GM19238 (cell line): Measurements from ENCODE around the gene SLC44A2.
"Not testable (repeated sequence)": the region's sequence is repeated elsewhere in the genome, so short reads cannot be mapped to it uniquely, and the experiment has no call there.

Source experiments
- DNase-seq: peaks from one replicate; pipeline ENCODE4 v3.0.0; 2011; ENCODE audit warnings: low spot score; ENCODE audit not compliant: insufficient read length

SLC44A2 gene

DNA sequence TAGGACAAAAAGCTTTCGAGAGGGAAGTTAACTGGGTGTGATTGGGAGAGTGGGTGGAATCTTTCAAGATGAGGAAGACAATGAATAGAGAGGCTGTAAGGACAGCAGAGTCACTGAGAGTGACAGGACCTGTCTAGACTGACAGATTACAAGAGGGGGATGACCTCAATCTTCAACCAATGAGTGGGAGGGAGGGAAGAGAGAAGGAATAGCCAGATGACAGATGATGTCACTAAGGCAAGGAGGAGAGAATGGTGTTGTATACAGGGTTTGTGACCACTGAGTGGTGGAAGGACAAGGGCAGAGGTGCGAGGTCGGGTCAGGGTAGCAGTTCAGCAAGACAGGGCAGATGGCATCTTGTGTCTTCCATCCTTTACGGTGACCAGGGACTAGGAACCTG lies 23.0 kb downstream of the SLC44A2 start:
- no peak for DNase-seq

DNA sequence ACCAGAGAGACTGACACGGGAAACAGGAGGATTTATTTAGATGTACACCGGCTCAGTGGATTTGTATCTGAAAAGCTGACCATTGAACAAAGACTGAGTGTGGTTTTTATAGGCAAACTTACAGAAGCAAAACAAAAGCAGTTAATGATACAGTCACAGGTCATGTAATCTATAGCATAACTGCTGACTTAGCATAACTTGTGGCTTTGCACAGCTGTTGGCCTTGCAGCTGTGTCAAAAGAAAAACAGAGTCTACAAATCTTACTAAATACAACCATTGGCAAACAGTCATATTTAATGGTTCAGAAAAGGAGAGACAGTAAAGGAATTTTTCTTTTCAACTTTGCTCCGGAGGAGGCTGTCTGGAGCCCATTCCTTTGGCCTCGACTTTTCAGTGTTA lies 26.5 kb downstream of the SLC44A2 start:
- DNase-seq: no peak

DNA sequence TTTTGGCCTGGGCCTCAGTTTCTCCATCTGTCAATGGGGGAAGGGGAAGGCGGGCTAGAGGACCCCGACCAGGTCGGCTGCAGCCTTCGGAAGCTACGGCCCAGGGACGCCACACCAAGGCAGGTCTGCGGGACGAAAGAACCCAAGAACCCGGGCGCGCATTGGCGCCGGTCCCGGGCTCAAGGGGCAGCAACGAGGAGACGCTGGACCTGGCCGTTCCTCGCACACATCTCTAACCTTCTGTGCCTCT lies 28.1 kb downstream of the SLC44A2 start:
- no peak for DNase-seq

DNA sequence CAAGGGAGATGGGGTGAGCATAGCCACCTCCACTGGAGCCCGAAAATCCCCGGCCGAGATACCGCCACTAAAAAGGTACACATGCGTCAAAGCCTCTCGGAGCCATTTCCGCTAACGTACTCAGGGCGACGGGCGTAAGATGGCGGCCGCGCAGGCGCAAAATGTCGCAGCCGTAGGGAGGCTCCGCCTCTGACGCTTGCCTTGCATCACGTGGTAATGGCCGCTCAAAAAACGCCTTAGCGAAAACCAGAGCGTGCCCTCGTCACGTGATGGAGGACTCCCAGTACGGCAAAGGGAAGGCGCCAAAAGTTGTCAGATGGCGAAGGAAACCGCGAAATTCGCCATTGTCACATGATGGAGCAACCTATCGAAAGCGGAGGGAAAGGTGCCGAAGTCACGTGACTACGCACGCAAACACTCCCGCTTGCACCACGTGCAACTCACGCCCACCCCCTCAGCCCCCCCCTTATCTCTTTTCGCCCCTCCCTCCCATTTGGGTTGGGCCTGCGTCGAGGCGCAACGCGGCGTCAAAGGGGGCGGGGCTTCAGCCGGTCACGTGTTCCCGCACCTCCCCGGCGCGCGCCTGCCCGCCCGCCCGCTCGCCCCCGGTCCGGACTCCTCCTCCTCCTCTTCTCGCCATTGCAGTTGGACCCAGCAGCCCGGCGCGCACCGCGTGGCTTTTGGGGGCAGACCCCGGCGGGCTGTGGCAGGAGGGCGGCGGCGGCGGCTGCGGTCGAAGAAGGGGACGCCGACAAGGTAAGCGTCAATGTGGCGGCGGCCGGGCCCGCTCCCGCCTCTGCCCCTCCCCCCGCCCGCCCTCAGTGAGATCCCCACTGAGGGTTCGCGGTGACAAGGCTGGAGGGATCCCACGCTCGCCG lies 28.6 kb downstream of the SLC44A2 start, which contains the start of gene ILF3:
TSS of gene ILF3 (plus strand) at position 615 of the 878 bp plus-strand sequence. CDS start 16,260 bp downstream, outside the sequence.
- peak; percentile 91 for DNase-seq

DNA sequence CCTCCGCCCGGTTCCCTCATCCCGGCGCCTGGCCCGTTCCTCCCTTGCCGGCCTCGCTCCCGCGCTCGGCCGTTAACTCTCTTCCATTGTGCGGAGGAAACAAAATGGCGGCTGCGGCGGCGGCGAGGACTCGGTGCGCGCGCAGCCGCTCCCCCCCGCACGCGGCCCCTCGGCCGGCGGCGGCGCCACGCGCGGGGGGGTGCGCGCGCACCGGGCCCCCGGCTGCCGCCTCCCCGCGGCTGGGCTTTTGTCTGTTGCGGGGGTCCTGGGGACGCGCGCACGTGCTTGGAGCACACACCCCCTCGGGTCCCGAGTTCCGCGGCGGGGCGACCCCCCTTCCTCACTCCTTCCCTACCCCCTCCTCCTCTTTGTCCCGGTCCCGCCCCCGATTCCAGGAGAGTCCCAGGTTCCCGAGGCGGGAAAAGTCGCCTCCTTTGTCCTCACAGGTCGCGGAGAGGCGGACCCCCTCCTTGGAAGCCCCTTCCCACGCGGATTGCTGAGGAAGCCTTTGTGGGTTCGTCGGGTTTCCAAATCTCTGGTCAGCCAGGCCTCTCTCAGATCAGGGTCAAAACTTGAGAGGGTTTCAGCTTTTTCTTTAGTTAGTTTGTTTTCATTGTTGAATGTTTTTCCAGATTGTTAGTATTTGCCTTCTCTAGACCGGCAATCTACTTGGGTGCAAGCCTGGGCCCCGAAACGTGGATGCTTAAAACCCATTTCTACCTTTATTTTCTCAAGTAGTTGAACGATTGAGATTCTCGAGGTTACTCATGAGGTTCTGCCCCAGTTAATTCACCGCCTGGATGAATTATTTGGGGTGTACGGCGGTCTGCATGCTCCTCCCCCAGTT lies 29.5 kb downstream of the SLC44A2 start:
- DNase-seq: peak; percentile 74

DNA sequence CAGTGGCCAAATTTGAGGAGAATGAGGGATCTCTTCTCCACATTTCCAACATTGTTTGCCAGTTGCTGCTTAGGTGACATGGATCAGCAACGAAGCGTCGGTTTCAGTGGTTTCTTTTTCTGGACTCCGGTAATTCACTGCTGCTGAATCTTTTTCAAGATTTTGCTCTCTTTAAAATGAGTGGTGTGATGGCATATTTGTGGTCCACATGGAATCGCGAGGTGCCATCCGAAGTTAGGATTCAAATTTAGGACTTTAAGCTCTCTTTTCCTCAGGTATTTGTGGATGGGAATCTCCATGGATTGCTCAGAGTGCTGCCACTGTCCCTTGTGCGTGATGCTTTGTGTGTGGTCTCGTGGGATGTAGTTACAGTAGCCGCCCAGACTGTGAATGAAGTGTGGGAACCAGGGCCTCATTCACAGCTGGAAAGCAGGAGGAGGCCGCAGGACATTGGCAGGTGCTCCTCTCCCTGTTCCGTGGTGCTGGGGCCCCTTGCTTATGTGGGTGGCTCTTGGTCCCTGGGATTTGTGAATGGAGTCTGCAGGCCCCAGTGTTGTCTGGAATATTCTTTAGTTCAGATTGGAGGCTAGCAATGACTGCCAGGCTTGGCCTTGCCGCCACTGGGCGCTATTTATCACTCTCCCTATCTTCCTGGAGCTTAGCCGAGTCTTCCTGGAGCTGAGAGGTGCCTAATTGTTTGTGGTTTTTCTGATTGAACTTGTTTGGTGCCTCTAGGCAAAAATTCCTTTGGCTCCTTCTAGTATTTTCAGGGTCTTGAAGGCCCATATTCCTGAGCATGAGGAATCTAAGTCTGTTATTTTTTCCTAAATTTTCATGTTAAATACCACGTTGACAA lies 30.3 kb downstream of the SLC44A2 start:
- no peak for DNase-seq

DNA sequence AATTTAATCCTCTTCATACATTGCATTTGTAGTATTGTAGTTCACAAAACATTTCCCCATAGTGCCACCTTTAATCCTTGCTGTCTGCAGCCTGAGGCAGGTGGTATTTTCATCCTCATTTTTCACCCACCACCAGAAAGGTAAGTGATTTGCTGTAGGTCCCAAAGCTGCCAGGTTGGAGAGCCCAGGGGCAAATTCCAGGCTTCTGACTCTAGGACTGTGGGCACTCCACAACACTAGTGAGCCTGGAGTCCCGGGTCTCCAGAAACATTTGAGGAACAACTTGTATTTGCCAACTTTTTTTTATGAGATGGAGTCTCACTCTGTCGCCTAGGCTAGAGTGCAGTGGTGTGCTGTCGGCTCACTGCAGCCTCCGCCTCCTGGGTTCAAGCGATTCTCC lies 35.0 kb downstream of the SLC44A2 start:
- DNase-seq: no peak

DNA sequence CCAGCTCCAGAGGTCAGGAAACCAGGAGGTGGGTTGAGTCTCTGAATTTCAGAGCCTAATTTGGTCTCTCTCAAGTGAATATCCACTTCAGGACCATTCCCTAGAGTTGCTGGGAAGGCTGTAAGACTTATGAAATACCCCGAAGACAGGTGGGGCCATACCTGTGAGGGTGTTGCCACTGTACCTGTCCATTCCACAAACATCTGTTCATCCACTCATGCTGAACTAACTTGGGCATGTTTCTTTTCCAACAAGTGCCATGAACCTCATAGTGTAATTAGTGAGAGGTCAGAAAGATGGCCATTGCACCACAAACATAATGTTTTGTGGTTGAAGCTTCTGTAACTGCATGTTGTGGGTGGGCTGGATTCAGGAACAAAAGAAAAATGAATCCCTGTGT lies 36.6 kb downstream of the SLC44A2 start:
- DNase-seq: no peak

DNA sequence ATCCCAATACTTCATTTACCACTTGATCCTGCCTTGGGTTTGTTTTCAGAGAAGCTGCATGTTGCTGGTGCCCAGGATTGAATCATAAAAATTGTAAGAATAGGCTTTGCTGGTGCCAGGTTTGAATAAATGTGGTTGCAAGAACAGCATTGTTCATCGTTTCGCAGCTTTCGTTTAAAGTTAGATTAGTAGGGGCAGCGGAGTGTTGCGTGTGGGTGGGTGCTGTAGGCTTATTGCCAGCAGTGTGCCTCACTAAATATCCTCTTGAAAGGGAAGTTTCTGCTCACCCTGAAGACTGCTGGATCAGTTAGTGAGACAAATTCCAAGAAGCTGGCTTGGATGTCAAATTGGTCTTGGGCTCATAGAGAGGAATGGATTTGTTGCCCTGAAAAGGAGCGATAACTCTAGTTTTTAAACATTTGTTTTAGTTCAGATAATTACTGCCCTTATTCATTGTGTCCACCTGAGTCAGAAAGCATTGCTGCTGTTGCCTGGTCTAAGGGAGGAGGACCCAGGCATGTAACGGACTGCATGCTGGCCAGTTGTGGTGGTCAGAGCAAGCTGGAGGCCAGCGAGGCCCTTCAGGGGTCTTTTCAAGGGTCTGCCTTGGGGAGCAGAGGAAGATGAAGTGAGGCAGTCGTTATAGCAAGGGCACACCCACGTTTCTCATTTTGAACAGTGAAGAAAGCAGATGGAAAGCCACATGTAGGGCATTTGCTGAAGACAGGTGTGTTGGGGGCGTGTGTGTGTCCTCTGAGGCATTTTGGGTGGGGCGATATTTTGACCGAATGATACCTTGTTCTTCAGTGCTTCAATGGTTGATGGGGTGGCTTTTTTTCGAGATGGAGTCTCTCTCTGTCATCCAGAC lies 37.3 kb downstream of the SLC44A2 start:
- no peak for DNase-seq

DNA sequence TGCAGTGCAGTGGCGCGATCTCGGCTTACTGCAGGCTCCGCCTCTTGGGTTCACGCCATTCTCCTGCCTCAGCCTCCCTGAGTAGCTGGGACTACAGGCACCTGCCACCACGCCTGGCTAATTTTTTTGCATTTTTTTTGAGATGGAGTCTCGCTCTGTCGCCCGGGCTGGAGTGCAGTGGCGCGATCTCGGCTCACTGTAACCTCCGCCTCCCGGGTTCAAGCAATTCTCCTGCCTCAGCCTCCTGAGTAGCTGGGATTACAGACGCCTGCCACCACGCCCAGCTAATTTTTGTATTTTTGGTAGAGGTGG lies 37.9 kb downstream of the SLC44A2 start:
- not testable (repeated sequence) for DNase-seq

DNA sequence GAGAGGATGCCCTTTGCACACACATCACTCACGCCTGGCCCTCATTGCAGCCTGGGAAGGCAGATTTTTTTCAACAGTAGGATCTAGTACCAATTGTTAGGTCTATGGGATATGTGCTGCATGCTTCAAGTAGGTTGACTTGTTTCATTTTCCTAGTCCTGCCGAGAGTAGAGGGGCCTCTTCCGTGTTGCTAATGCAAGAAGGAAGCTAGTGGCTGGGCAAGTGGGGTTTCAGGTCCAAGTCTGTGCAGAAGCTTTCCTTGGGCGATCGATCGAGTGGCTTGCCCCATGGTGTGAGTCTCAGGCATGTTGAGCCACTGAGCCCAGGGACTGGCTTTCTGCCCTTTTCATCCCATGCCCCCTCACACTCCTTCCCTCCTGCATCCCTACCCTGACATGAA lies 42.5 kb downstream of the SLC44A2 start:
- DNase-seq: no peak

DNA sequence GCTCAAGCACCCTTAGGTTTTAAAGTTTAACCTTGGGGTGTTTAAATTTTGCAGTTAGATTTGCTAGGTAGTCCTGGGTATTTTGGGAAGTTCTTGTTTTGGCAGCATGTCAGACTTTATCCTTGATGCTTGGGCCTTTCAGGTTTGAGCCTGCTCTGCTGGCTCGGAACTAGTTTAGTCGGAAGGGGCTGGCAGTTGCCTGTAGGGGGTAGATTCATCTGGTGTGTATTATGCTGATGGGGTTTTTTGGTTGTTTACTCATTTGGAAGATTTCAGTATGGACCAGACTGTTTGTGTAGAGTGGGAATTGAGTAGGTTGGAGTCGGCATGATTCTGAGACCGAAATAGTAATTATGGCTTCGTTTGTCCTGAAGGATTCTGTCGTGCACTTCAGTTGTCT lies 43.9 kb downstream of the SLC44A2 start:
- DNase-seq: no peak

DNA sequence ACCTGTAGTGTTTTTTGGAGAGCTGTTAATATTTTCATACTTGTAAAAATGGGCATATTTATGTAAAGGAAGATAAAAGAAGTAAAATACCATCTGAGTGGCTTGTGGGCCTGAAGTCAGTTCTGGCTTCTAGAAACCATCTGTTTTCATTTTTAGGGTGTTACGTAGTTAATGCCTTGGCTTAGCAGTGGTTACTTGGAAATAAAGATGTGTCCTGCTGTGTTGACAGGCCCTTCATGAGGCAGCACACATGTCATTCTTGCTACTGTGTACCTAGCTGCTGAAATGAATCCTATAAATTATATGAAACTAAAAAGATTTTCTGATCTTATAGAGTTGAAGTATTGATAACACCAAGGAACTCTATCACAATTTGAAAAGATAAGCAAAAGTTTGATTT lies 44.8 kb downstream of the SLC44A2 start:
- no peak for DNase-seq

DNA sequence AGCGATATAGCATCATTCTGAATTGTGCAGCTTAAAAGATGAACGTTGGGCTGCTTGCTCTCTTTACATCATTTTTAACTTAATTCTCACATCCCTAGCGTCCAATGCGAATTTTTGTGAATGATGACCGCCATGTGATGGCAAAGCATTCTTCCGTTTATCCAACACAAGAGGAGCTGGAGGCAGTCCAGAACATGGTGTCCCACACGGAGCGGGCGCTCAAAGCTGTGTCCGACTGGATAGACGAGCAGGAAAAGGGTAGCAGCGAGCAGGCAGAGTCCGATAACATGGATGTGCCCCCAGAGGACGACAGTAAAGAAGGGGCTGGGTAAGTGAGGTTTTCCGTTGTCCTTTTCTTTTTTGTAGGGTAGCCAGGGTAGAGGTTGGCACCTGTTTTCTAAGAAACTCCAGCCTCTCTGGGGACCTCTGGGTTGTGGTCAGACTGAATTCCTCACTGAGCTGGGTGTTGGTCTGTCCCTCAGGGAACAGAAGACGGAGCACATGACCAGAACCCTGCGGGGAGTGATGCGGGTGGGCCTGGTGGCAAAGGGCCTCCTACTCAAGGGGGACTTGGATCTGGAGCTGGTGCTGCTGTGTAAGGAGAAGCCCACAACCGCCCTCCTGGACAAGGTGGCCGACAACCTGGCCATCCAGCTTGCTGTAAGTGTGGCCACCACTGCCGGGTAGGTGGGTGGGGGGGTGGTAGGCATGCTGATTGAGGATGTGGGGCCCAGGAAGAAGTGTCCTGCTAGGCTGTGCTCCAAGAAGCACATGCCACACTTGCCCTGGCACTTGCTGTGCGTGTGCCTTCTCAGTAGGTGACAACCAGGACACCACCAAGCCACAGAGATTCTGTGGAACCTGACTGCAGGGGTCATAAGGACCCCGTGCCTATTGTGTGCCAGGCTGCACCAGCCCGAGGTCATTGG lies 45.8 kb downstream of the SLC44A2 start:
- DNase-seq: no peak

DNA sequence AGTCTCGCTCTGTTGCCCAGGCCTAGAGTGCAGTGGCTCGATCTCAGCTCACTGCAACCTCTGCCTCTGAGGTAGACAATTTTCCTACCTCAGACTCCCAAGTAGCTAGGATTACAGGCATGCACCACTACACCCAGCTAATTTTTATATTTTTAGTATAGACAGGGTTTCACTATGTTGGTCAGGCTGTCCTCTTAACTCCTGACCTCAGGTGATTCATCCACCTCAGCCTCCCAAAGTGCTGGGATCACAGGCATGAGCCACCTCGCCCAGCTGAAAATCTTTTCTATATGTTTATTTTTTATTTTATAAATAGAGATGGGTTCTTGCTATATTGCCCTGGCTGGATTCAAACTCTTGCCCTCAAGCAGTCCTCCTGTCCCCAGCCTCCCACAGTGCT lies 46.6 kb downstream of the SLC44A2 start:
- DNase-seq: not testable (repeated sequence)

DNA sequence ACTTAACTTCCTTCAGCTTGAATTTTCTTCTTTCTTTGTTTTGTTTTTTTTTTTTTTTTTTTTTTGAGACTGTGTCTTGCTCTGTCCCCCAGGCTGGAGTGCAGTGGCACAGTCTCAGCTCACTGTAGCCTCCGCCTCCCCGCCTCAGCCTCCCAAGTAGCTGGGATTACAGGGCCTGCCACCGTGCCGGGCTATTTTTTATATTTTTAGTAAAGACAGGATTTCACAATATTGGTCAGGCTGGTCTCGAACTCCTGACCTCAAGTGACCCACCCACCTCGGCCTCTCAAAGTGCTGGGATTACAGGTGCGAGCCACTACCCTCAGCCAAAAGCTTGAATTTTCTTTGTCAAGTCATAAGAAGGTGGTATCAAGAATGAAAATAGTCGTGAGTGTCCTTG lies 49.9 kb downstream of the SLC44A2 start:
- DNase-seq: not testable (repeated sequence)

DNA sequence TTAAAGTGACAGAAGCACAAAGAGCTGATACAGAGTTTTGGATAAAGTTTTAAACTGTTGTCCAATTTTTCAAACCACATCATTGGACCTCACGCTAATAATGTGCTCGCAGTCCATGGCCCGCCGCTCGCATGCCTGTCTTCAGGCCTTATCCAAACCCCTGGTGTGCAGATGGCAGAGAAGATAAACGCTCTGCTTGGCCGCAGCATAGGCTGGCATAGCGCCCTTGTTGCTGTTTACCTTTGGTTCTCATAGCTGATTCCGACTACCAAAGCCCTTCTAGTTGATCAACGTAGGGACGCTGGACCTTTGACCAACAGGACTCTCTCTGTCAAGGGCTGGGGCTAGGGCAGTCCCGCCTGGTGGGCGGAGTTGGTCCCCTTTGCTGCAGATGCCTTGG lies 52.4 kb downstream of the SLC44A2 start:
- DNase-seq: no peak

DNA sequence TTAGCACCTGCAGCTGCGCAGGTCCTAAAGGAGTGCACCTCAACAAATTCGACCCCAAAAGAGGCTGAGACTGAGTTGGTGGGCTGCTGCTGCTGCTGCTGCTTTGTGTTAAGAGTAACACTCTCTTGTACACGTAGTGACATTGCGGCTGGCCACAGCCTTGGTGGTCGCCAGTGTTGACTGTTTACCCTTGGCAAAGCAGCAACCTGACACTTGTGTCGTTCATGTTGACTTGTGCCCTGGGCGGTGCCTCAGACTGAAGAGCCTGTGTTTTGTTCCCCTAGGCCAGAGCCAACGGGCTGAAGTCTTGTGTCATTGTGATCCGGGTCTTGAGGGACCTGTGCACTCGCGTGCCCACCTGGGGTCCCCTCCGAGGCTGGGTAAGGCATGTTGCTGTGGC lies 53.5 kb downstream of the SLC44A2 start:
- no peak for DNase-seq

DNA sequence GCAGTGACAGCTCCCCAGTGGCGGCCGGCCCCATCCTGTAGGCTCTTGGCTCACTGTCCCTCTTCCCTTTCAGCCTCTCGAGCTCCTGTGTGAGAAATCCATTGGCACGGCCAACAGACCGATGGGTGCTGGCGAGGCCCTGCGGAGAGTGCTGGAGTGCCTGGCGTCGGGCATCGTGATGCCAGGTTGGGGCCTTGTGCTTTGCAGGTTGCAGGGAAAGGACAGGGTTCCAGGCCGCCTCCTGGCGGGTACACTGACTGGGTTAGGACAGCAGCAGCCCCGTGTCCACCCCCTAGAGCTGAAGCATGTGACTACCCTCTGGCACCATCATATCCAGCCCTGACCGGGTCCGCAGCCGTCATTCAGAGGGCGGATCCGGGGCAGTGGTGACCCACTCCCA lies 54.4 kb downstream of the SLC44A2 start:
- DNase-seq: no peak
